ENCODE measurements around the gene NLGN1. TPM values are rescaled to one million over a fixed set of nuclear protein-coding genes. Genes with fewer than 3 reads are reported as not detected.

NLGN1 gene
- total and polyA plus RNA-seq, 2 of the 8 experiments (the other 6 are each of a cell fraction or from before 2014, with no cell fraction given) = 7.8 to 14.8 TPM

DNA sequence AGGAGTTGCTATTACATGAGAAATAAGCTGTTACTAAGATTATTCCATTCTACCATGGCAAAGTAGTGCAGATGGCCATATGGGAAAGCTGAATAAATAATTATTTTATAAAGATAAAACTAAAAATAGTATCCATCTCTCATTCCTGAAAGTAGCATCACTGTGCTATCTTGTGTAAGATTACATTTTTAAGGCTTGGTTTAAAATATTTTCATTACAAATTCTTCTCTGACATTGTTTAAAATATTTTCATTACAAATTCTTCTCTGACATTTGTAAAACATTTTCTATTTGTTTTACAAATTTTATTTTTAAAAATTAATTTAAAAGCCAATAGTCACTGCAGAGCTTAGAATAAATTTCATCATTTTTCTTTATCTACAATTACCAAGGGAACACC is 796.1 kb downstream of the NLGN1 start (continued):
- TF ChIP-seq, protein P1, sequence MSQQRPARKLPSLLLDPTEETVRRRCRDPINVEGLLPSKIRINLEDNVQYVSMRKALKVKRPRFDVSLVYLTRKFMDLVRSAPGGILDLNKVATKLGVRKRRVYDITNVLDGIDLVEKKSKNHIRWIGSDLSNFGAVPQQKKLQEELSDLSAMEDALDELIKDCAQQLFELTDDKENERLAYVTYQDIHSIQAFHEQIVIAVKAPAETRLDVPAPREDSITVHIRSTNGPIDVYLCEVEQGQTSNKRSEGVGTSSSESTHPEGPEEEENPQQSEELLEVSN (IDR thresholded peaks at IDR 0.05) = no peak
- no peak for TF ChIP-seq SUZ12 (IDR thresholded peaks at IDR 0.05; ENCODE audit: low read length)
- no peak for TF ChIP-seq CHD1 (IDR thresholded peaks at IDR 0.05; ENCODE audit: low read depth, low read length)
